Putamen (tissue), 1 donor: ENCODE measurements around the gene LINC01488.

Experiments used
- DNase-seq: peaks from one replicate; pipeline ENCODE4 v3.0.0-alpha.2; 2016; ENCODE audit warnings: low spot score

The LINC01488 gene

GRCh38 chr11:69479591-69480271 lies 1.7 kb upstream of the LINC01488 start:
- no peak for DNase-seq

GRCh38 chr11:69480547-69481392 lies 693 bp upstream of the LINC01488 start:
- no peak for DNase-seq

GRCh38 chr11:69482322-69482721 lies 859 bp downstream of the LINC01488 start:
- no peak for DNase-seq

- no peak for DNase-seq
These were observed 1.7 kb downstream of the LINC01488 start for GRCh38 chr11:69483170-69483569.

GRCh38 chr11:69483691-69484426 lies 2.4 kb downstream of the LINC01488 start:
- no peak for DNase-seq

GRCh38 chr11:69484427-69485259 lies 3.2 kb downstream of the LINC01488 start:
- DNase-seq, result no peak

GRCh38 chr11:69485337-69486041 lies 4.0 kb downstream of the LINC01488 start:
- no peak for DNase-seq

GRCh38 chr11:69486056-69486772 lies 4.8 kb downstream of the LINC01488 start:
- DNase-seq, result no peak

GRCh38 chr11:69486773-69487291 lies 5.4 kb downstream of the LINC01488 start:
- no peak for DNase-seq

- no peak for DNase-seq
These were observed 5.9 kb downstream of the LINC01488 start for GRCh38 chr11:69487391-69487790.

GRCh38 chr11:69487849-69488542 lies 6.5 kb downstream of the LINC01488 start:
- DNase-seq, result no peak

- no peak for DNase-seq
These were observed 7.1 kb downstream of the LINC01488 start for GRCh38 chr11:69488543-69488940.

GRCh38 chr11:69489031-69489745 lies 7.7 kb downstream of the LINC01488 start:
- DNase-seq, result no peak

- DNase-seq, result no peak
These were observed 8.4 kb downstream of the LINC01488 start for GRCh38 chr11:69489746-69490365.

- no peak for DNase-seq
These were observed 9.1 kb downstream of the LINC01488 start for GRCh38 chr11:69490516-69490915.

- no peak for DNase-seq
These were observed 9.9 kb downstream of the LINC01488 start for GRCh38 chr11:69491071-69492031.
